Fibroblast of the conjunctiva (primary cell): Measurements from ENCODE around the gene IRF8.
"Not testable (repeated sequence)": the region's sequence is repeated elsewhere in the genome, so short reads cannot be mapped to it uniquely, and the experiment has no call there.

ENCODE experiments used
- DNase-seq: peaks from one replicate; pipeline ENCODE4 v3.0.0-alpha.2; 2010; ENCODE audit warnings: low read depth

IRF8 gene

DNA sequence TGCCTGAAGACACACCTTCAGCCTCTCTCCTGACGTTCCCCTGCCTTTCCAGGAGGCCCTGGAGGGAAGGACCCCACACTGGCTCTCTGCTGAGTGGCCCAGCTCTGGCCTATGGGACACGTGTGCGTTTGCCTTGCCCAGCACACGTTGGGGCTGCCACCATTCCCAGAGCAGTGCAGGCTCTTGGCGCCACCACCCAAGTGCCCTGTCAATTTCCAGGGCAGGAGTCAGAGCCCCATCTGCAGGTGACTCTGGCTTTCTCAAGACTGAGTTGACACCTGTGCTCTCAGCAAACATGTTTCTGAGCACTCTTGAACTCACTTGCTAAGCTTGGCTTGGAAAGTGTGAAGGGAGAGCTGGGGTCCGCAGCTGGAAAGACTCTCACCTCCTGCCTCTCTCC, 4.7 kb upstream of the IRF8 start:
- DNase-seq, result no peak

- DNase-seq, result no peak
Observed at GRCh38 chr16:85897382-85897781, 1.6 kb upstream of the IRF8 start.

DNA sequence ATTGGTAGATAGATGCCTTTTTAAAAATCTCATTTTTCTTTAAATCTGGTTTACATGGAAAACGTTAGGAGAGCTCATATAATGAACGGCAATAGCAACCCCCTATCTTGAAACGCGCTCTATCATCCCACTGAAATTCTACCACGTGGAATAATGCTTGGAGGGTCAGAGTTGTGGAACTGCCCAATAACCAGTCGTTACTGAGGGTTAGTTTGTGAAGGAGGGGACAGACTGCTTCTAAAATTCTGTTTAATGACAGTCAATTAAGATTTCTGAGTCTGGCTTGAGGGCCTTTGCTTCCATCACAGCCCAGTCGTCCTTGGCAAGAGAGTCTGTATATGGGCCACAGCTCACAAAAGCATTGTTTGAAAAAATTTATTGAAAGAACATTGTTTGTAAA, 482 bp downstream of the IRF8 start:
- no peak for DNase-seq

DNA sequence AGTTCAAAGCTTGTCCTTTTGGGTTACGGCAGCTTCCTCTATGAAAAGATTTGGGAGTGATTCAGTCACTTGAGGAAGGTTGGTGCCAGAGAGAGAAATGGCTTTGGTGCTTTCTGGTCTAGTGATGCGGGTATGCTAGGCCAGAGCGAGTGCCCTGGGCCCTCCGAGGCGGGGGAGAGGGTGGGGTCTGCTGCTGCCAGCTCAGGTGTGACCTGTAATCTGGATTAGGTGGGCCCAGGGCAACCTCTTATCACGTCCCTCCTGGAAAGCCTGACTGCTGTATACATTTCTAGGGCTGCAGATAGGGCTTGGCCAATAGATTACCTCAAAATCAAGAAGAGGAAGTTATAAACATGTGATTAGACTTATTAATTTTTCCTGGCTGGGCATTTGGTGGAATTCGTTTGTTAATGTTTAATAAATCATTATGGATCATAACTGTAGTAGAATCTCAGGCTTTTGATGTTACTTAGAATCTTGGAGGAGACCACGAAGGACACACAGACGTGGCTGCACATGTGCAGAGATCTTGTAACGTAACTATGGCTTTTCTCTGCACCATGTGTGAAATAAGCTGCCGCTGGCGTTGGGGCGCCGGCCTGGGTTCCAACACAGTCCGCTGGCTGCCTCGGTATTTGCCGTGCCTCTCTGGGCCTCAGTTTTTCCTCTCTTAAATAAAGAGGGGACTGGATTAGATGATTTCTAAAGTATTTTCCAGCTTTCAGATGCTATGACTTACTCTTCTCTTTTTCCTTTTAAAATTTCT, 1.2 kb downstream of the IRF8 start:
- DNase-seq, result no peak

GRCh38 chr16:85901110-85901509, 2.1 kb downstream of the IRF8 start:
- DNase-seq, result no peak

DNA sequence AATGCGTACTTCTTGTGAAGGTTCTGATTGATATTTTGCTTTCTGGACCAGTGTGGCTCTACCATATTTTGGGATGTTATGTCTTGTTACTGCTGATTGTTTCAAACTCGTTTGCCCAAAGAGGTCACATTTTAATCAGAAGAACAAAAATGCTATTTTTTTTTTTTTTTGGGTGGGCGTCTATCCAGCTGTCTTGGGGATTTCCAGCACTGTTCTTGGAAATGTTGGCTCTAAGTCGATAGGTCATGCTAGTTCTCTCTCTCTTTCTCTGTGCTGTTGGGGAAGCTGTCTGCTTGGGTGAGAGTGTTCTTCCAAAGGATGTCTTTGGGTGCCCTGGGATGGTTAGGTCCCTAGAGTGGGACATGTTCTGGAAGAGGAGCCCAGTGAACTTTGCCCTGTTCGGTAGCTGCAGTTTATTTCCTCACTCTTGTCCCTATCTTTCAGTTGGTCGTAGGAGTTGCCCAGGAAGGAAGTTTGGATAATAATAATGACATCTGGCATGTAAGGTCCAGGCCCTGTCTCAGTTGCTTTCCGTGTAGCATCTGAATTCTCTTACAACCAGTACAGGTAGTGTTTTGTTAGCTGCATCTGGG, 2.9 kb downstream of the IRF8 start:
- no peak for DNase-seq

DNA sequence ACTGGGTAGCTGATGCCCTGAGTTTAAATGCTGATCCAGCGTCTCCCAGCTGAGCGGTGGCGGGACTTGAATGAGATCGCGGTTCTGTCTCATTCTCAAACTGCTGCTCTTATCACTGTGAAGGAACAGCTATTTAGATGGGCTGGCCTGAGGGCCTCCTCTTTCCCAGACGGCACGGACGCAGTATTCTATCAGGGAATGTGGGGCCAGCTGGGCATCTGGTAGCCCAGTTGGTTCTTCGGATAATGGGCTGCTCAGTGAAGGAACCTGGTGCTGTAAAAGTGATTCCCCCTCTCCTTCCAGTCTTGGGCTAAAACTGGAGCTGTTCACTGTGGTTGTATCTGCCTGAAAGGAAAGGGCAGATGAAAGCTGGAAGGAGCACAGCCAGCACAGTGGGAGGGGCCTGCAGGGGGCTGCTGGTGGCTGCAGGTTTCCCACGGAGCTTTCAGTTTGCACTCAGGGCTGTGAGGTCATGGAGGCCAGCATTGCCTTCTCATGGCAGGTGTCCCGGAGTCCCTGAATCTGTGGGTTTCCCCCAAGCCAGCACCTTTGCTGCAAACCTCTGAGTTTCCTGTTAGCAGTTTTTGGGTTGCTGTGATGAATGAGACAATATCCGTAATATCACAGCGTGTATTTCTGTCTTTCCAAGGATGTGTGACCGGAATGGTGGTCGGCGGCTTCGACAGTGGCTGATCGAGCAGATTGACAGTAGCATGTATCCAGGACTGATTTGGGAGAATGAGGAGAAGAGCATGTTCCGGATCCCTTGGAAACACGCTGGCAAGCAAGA, 3.6 kb downstream of the IRF8 start:
- DNase-seq, result no peak

DNA sequence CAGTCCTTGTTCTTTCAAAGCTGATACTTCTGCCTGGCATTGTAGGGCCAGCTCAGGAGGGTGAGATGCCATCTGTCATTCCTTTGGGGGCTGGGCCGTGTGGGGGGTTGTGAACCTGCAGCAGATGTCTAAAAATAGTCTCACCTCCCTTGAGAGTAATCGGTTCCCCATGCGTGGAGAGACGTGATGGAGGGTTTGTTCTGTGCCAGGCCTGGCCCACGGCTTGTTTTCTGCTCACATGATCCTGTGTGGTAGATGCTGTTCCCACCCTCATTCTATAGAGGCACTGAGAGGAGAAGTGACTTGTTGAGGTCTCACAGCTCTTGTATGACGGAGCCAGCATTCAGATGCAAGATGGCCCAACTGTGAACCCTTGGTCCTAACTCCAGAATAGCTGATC, 4.6 kb downstream of the IRF8 start:
- no peak for DNase-seq

GRCh38 chr16:85905110-85906095, 6.4 kb downstream of the IRF8 start:
- DNase-seq, result no peak

GRCh38 chr16:85906349-85906748, 7.4 kb downstream of the IRF8 start:
- no peak for DNase-seq

- not testable (repeated sequence) for DNase-seq
Observed at GRCh38 chr16:85907231-85907630, 8.3 kb downstream of the IRF8 start.

DNA sequence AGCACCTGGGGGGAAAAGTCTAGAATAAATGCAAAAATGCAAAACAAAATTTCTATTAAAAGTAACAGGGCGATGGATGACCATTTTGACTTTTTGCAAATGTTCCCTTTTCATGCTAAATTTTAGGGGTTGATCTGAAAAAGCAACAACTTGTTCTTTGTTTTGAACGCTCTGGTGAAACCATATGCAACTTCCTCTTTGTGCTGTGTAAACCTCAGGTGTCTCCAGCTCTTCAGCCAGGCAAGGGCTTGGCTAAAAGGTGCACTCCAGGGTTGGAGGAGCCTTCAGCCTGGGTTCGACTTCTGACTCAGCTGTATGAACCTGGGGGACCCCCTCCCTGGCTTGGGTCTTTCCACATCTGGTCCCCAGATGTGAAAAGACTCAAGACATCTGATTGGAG, 9.5 kb downstream of the IRF8 start:
- no peak for DNase-seq

DNA sequence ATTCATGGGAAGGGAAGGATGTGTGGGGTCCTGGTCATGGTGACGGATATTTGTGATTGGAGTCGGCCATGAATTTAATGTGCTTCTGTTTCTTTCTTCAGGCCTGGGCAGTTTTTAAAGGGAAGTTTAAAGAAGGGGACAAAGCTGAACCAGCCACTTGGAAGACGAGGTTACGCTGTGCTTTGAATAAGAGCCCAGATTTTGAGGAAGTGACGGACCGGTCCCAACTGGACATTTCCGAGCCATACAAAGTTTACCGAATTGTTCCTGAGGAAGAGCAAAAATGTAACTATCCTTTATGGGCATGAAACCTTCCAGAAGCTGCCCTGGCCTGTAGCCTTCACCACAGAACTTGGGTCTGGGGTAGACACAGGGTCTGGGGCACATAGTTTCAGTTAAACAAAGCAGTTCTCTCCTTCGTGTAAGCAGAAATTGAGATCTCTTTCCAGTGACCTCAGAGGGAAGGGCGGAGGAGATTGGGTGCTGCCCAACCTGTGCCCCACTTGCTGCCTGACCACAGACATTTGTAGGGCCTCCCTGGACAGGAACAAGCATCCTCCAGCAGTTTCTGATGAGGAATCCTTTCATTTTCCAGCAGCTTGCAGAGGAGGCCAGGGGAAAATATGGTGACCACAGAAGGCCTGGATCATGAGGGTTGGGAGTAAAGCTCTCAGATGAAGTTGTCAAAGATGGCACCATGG, 10.1 kb downstream of the IRF8 start:
- no peak for DNase-seq

DNA sequence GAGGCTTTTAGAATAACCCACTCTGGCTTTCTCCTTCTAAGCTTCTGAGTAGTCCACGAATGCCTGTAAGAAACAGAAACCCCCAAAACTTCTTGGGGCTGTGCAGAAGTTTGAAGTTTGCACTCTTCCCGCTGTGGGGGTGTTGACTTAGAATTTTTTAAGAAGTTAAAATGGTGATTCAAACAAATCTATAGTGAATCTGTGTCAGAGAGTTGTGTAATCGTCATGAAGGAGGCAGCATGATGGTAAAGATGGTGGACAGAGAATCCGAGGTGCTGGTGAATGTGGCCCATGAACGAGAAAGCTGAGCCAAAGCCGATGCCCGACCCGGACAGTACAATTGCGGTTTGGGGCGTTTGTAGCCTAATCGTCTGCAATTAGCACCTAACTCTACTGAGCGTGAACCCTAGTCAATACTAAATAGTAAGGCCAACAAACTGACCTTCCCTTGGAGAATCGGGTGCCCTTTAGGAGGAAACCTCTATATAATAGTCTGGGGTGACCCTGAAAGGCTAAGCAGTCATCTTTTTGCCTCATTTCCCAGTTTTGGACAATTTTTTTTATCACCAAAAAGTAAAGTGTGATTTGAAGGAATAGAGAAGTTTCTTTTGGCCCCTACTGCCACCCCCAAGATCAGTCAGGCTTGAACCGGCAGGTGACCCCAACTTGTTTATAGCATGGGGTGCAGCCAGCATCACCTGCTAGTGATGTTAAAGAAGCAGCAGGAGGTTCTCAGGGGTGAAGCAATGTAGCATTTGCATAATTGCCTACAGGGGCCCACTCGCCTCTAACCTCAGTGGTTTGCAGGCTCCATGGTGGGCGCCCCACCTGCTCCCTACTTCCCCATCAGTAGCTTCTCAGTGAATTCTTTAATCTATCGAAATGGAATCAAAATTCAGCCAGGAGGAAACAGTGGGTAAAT, 11.2 kb downstream of the IRF8 start:
- DNase-seq, result no peak

- no peak for DNase-seq
Observed at GRCh38 chr16:85910854-85911247, 11.9 kb downstream of the IRF8 start.

- no peak for DNase-seq
Observed at GRCh38 chr16:85911251-85911930, 12.4 kb downstream of the IRF8 start.

GRCh38 chr16:85912211-85912974, 13.4 kb downstream of the IRF8 start:
- DNase-seq, result peak; percentile 79

DNA sequence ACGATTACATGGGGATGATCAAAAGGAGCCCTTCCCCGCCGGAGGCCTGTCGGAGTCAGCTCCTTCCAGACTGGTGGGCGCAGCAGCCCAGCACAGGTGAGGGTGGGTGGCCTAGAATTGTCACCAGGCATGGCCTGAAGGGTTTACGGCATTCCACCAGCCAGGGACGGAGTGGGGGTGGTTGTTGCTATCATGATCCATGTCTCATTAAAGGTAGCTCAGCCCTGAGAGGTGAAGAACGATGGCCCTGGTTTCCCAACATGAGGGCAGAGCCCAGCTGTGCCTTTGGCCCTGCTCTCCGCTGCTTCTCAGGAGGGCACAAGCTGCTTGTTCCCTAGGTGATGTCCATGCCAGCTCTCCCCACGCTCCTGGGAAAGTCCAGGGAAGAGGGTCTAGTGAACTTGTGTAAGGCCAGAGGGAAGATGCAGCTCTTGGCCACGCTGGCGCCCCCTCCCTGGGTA, 14.2 kb downstream of the IRF8 start:
- no peak for DNase-seq
